Progenitor cell of endocrine pancreas (in vitro differentiated cells): Measurements from ENCODE around the gene ATG3. TPM values are rescaled to one million over a fixed set of nuclear protein-coding genes. Genes with fewer than 3 reads are reported as not detected.

Source experiments
- DNase-seq: peaks from one replicate; pipeline ENCODE4 v3.0.0; 2021; ENCODE audit warnings: low spot score; ENCODE audit not compliant: unreplicated experiment
- H3K27ac Mint-ChIP-seq: 2 replicates; pipeline ENCODE4 v1.8.0; 2021; ENCODE audit warnings: mild to moderate bottlenecking, moderate library complexity, mixed read lengths
- H3K27me3 Mint-ChIP-seq: 2 replicates; pipeline ENCODE4 v1.8.0; 2021; ENCODE audit warnings: mixed read lengths
- H3K36me3 Mint-ChIP-seq: 2 replicates; pipeline ENCODE4 v1.8.0; 2022; ENCODE audit warnings: mixed read lengths; ENCODE audit not compliant: insufficient read depth
- H3K4me1 Mint-ChIP-seq: 2 replicates; pipeline ENCODE4 v1.8.0; 2021; ENCODE audit warnings: low read depth, mixed read lengths
- H3K4me3 Mint-ChIP-seq: 2 replicates; pipeline ENCODE4 v1.8.0; 2021; ENCODE audit warnings: low read depth, mild to moderate bottlenecking, moderate library complexity, mixed read lengths
- H3K9me3 Mint-ChIP-seq: 2 replicates; pipeline ENCODE4 v1.8.0; 2021; ENCODE audit warnings: low read depth, mixed read lengths
- total RNA-seq: library from RNA; stranded (reverse); gene quantifications from 2 replicates; pipeline ENCODE4 v1.2.1, GENCODE V29; 2021
- TF ChIP-seq, protein P1 (sequence below): fragments of 200-600 bp; sonication (generic); IDR thresholded peaks from one replicate; pipeline ENCODE4 v1.5.0; 2021; ENCODE audit warnings: antibody characterized with exemption, mild to moderate bottlenecking; ENCODE audit not compliant: unreplicated experiment

Gene ATG3
- total RNA-seq, 1 donor from 2014 or later: 26.9 TPM

GRCh38 chr3:112514527-112515128 is 47.1 kb downstream of the ATG3 start:
- Mint-ChIP-seq H3K4me1 (no peaks in the 10 kb centered on the region), H3K36me3 (peaks cover 3% of the 10 kb centered on the region), H3K27ac (no peak overlapping the region), H3K4me3 (no peak overlapping the region), H3K27me3 (no peaks in the 10 kb centered on the region), H3K9me3 (peaks cover 6% of the 10 kb centered on the region)
- TF ChIP-seq, protein P1, sequence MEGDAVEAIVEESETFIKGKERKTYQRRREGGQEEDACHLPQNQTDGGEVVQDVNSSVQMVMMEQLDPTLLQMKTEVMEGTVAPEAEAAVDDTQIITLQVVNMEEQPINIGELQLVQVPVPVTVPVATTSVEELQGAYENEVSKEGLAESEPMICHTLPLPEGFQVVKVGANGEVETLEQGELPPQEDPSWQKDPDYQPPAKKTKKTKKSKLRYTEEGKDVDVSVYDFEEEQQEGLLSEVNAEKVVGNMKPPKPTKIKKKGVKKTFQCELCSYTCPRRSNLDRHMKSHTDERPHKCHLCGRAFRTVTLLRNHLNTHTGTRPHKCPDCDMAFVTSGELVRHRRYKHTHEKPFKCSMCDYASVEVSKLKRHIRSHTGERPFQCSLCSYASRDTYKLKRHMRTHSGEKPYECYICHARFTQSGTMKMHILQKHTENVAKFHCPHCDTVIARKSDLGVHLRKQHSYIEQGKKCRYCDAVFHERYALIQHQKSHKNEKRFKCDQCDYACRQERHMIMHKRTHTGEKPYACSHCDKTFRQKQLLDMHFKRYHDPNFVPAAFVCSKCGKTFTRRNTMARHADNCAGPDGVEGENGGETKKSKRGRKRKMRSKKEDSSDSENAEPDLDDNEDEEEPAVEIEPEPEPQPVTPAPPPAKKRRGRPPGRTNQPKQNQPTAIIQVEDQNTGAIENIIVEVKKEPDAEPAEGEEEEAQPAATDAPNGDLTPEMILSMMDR: no peak
- DNase-seq: no peak

DNA sequence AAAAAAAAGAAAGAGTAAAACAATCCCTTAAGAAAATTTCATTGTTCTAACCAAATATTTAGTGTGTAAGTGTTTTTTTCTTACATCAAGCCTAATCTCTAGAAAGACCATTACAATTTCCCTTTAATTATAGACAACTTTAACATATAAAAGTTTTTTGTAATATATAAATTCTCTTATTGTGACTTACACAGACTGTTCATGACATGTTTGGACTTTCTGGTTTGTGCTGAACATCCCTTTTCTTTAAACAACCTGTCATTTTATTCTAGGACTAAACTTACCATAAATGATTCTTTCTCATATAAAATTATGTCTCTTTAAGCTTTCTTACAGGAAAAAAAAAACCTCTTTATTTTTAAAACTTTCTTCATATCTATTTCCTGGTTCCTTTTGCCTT is 49.4 kb downstream of the ATG3 start:
- Mint-ChIP-seq H3K27ac (no peak overlapping the region), H3K27me3 (no peaks in the 10 kb centered on the region), H3K4me1 (no peaks in the 10 kb centered on the region), H3K4me3 (no peak overlapping the region), H3K9me3 (peaks cover 11% of the 10 kb centered on the region), H3K36me3 (peaks cover 3% of the 10 kb centered on the region)
- TF ChIP-seq, protein P1: no peak
- DNase-seq: no peak

GRCh38 chr3:112508860-112509259 is 52.9 kb downstream of the ATG3 start:
- H3K4me1 Mint-ChIP-seq: no peaks in the 10 kb centered on the region
- H3K27ac Mint-ChIP-seq: no peak overlapping the region
- no peak for DNase-seq
- TF ChIP-seq, protein P1: no peak
- H3K4me3 Mint-ChIP-seq: no peak overlapping the region
- peaks cover 11% of the 10 kb centered on the region for H3K9me3 Mint-ChIP-seq
- peaks cover 3% of the 10 kb centered on the region for H3K36me3 Mint-ChIP-seq
- H3K27me3 Mint-ChIP-seq: no peaks in the 10 kb centered on the region

- Mint-ChIP-seq H3K4me1 (no peaks in the 10 kb centered on the region), H3K27me3 (no peaks in the 10 kb centered on the region), H3K27ac (no peak overlapping the region), H3K4me3 (no peak overlapping the region), H3K36me3 (peaks cover 3% of the 10 kb centered on the region), H3K9me3 (peaks cover 11% of the 10 kb centered on the region)
- no peak for DNase-seq
- TF ChIP-seq, protein P1: no peak
Measured at GRCh38 chr3:112508261-112508660, 53.5 kb downstream of the ATG3 start.

GRCh38 chr3:112505907-112506306 is 55.9 kb downstream of the ATG3 start:
- H3K36me3 Mint-ChIP-seq: no peaks in the 10 kb centered on the region
- TF ChIP-seq, protein P1: no peak
- no peak for DNase-seq
- no peaks in the 10 kb centered on the region for H3K4me1 Mint-ChIP-seq
- H3K27ac Mint-ChIP-seq: no peak overlapping the region
- H3K4me3 Mint-ChIP-seq: no peak overlapping the region
- H3K9me3 Mint-ChIP-seq: peaks cover 5% of the 10 kb centered on the region
- H3K27me3 Mint-ChIP-seq: no peaks in the 10 kb centered on the region
